ENCODE results near the gene TRMT2A. TPM values are rescaled to one million over a fixed set of nuclear protein-coding genes. Genes with fewer than 3 reads are reported as not detected.
"Not testable (repeated sequence)": the region's sequence is repeated elsewhere in the genome, so short reads cannot be mapped to it uniquely, and the experiment has no call there.

The TRMT2A gene
- total RNA-seq, 1 donor from 2014 or later, result 37.9 TPM

DNA sequence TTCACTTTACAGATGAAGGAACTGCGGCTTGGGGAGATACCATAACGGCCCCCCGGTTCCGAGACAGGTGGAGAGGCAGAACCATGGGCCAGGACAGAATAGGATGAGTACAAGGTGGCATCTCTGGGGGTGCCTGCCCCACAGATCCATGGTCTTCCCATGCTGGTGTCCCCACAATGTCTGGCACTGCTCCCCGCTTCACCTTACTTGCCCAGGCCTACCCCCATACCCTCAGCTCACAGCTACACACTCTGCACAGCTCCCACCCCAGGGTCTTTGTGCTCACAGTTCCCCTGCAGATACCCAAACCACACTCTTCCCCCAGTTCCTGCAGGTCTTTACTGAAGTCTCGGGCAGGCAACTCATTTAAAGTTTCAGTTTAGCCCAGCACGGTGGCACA is 48.4 kb downstream of the TRMT2A start:
- DNase-seq (ENCODE audit: low read depth) (no peak), FAIRE-seq (no peak)
- TF ChIP-seq, protein P1, sequence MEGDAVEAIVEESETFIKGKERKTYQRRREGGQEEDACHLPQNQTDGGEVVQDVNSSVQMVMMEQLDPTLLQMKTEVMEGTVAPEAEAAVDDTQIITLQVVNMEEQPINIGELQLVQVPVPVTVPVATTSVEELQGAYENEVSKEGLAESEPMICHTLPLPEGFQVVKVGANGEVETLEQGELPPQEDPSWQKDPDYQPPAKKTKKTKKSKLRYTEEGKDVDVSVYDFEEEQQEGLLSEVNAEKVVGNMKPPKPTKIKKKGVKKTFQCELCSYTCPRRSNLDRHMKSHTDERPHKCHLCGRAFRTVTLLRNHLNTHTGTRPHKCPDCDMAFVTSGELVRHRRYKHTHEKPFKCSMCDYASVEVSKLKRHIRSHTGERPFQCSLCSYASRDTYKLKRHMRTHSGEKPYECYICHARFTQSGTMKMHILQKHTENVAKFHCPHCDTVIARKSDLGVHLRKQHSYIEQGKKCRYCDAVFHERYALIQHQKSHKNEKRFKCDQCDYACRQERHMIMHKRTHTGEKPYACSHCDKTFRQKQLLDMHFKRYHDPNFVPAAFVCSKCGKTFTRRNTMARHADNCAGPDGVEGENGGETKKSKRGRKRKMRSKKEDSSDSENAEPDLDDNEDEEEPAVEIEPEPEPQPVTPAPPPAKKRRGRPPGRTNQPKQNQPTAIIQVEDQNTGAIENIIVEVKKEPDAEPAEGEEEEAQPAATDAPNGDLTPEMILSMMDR (IDR thresholded peaks at IDR 0.05; ENCODE audit: insufficient read depth, low read length, severe bottlenecking), result no peak

DNA sequence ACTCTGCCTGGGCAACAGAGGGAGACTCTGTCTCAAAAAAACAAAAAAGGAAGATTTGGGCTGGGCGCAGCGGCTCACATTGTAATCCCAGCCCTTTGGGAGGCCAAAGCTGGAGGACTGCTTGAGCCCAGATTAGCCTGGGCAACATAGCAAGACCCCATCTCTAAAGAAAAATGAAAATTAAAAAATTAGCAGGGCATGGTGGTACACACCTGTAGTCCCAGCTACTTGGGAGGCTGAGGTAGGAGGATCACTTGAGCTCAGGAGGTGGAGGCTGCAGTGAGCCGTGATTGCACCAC is 49.7 kb downstream of the TRMT2A start:
- H3K4me3 ChIP-seq (ENCODE audit: low read depth, low read length); DNase-seq (ENCODE audit: low read depth); H3K27me3 ChIP-seq (ENCODE audit: control insufficient read depth, insufficient read depth, low read length); H3K36me3 ChIP-seq (ENCODE audit: control insufficient read depth, insufficient read depth, low read length); FAIRE-seq: not testable (repeated sequence)

More for the DNA sequence above, 48.4 kb downstream of the TRMT2A start:
- H3K36me3 ChIP-seq (ENCODE audit: control insufficient read depth, insufficient read depth, low read length), result peaks cover under 1% of the 10 kb centered on the region
- H3K27me3 ChIP-seq (ENCODE audit: control insufficient read depth, insufficient read depth, low read length), result no peaks in the 10 kb centered on the region
- no peak overlapping the region for H3K4me3 ChIP-seq (ENCODE audit: low read depth, low read length)

DNA sequence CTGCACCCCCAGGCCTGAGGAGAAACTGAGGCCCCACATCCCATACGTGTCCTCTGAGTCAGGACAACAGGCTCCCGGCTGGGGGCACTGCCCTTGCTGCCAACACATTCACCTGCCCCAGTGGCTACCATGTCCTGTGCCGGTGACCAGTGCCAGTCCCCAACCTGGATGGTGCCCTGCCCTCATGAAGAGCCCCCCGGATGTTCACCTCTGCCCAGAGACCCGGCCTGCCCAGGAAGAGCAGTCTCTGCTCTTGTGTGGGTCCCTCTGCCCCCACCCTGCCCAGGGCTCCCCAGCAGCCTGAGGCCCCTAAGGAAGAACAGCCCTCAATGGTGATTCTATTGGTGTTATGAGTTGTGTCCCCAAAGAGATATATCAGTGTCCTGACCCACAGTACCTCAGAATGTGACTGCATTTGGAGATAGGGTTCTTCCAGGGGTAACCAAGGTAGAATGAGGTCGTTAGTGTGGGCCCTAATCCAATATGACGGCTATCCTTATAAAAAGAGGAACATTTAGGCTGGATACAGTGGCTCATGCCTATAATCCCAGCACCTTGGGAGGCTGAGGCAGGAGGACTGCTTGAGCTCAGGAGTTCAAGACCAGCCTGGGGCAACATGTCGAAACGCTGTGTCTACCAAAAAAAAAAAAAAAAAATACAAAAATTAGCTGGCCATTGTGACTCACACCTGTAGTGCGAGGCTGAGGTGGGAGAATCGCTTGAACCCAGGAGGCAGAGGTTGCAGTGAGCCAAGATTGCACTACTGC is 50.2 kb downstream of the TRMT2A start:
- no peak for FAIRE-seq
- TF ChIP-seq, protein P1 (IDR thresholded peaks at IDR 0.05; ENCODE audit: insufficient read depth, low read length, severe bottlenecking), result no peak
- DNase-seq (ENCODE audit: low read depth), result no peak

DNA sequence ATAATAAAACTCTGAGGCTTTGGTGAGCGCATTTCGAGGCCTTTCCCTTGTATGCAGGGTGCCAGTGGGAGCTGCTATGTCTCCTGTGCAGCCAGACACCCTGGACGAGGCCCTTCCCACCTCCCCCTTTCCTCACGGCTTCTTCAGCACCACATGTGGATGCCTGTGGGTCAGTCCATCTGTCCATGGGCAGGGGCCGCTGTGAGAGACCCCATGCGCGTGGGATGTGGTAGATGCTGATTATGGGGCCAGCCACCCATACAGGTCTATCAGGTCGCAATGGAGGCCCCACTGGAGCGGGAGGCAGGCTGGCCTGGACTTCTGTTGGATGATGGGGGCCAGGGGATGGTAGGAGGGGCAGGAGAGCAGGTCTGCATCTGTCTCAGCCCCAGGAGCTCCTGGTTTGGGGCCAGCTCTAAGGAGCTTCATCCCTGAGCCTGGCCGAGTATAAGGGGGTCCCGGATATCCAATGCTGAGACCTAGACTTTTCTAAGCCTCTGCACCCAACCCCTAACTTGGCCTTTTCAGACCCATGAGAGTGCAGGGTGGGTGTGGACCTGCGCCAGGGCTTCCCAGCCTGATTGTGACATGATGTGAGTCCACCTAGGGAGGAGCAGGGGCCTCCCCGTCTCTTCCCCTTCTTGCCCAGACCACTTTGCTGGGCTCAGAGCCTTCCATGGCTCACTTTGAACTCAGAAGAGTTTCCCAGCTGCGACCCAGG is 51.0 kb downstream of the TRMT2A start:
- no peak for FAIRE-seq

More for the DNA sequence above, 50.2 kb downstream of the TRMT2A start:
- Histone ChIP-seq H3K27me3 (ENCODE audit: control insufficient read depth, insufficient read depth, low read length) (no peaks in the 10 kb centered on the region), H3K4me3 (ENCODE audit: low read depth, low read length) (no peak overlapping the region), H3K36me3 (ENCODE audit: control insufficient read depth, insufficient read depth, low read length) (peaks cover 4% of the 10 kb centered on the region)

DNA sequence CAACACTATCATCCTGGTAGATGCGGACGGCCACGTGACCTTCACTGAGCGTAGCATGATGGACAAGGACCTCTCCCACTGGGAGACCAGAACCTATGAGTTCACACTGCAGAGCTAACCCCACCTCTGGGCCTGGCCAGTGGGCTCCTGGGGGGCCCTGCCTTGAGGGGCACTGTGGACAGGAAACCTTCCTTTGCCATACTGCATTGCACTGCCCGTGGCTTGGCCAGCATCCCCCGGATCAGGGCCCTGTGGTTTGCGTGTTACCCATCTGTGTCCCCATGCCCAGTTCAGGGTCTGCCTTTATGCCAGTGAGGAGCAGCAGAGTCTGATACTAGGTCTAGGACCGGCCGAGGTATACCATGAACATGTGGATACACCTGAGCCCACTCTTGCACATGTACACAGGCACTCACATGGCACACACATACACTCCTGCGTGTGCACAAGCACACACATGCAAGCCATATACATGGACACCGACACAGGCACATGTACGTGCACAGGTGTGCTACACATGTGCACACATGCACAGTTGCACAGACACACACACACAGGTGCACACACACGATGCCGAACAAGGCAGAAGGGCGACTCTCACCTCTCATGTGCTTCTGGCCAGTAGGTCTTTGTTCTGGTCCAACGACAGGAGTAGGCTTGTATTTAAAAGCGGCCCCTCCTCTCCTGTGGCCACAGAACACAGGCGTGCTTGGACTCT is 52.3 kb downstream of the TRMT2A start:
- TF ChIP-seq, protein P1 (IDR thresholded peaks at IDR 0.05; ENCODE audit: insufficient read depth, low read length, severe bottlenecking), result no peak
- peaks cover 7% of the 10 kb centered on the region for H3K36me3 ChIP-seq (ENCODE audit: control insufficient read depth, insufficient read depth, low read length)
- no peak for DNase-seq (ENCODE audit: low read depth)
- no peak overlapping the region for H3K4me3 ChIP-seq (ENCODE audit: low read depth, low read length)
- H3K27me3 ChIP-seq (ENCODE audit: control insufficient read depth, insufficient read depth, low read length), result no peaks in the 10 kb centered on the region
- peak; percentile 94 for FAIRE-seq

More for the DNA sequence above, 51.0 kb downstream of the TRMT2A start:
- Histone ChIP-seq H3K27me3 (ENCODE audit: control insufficient read depth, insufficient read depth, low read length) (no peaks in the 10 kb centered on the region), H3K4me3 (ENCODE audit: low read depth, low read length) (no peak overlapping the region), H3K36me3 (ENCODE audit: control insufficient read depth, insufficient read depth, low read length) (peaks cover 5% of the 10 kb centered on the region)
- TF ChIP-seq, protein P1 (IDR thresholded peaks at IDR 0.05; ENCODE audit: insufficient read depth, low read length, severe bottlenecking), result no peak
- DNase-seq (ENCODE audit: low read depth), result no peak

DNA sequence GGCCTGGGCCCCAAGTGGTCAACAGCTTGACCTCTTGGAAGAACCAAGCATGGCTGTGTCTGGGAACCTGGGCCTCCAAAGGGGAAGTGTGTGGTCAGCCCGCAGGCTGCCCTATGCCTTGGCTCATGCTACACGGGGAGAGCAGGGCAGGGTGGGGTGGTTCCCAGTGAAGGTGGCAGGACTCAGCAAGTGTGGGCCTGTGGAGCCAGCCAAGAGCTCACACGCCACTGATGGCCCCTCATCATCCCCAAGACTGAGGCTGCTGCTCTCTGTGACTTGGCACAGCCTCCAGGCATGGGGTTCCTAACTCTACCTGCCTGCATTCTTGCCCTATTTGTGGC is 52.9 kb downstream of the TRMT2A start:
- peaks cover 7% of the 10 kb centered on the region for H3K36me3 ChIP-seq (ENCODE audit: control insufficient read depth, insufficient read depth, low read length)
- DNase-seq (ENCODE audit: low read depth), result no peak
- H3K4me3 ChIP-seq (ENCODE audit: low read depth, low read length), result no peak overlapping the region
- TF ChIP-seq, protein P1 (IDR thresholded peaks at IDR 0.05; ENCODE audit: insufficient read depth, low read length, severe bottlenecking), result no peak
- FAIRE-seq, result peak; percentile 52
- H3K27me3 ChIP-seq (ENCODE audit: control insufficient read depth, insufficient read depth, low read length), result no peaks in the 10 kb centered on the region
